KMS-11 (cell line): ENCODE results near the gene AOPEP.

Experiments used
- H2AFZ ChIP-seq: fragments of 200-600 bp; sonication (generic); 2 replicates; pipeline ENCODE4 v1.6.1; 2016; ENCODE audit warnings: antibody characterized with exemption, mixed run types, low read depth
- H3K27ac ChIP-seq: fragments of 200-600 bp; sonication (generic); 2 replicates; pipeline ENCODE4 v1.6.1; 2016; ENCODE audit warnings: mild to moderate bottlenecking, mixed run types
- H3K27me3 ChIP-seq: fragments of 200-600 bp; sonication (generic); 2 replicates; pipeline ENCODE4 v1.6.1; 2017; ENCODE audit warnings: mild to moderate bottlenecking, low read depth, mixed run types, moderate library complexity; ENCODE audit not compliant: insufficient read depth
- H3K36me3 ChIP-seq: fragments of 200-600 bp; sonication (generic); 2 replicates; pipeline ENCODE4 v1.6.1; 2017; ENCODE audit warnings: mild to moderate bottlenecking, mixed run types; ENCODE audit not compliant: insufficient read depth
- H3K4me1 ChIP-seq: fragments of 200-600 bp; sonication (generic); 2 replicates; pipeline ENCODE4 v1.6.1; 2016; ENCODE audit warnings: mild to moderate bottlenecking, low read depth, mixed run types; ENCODE audit not compliant: poor library complexity, severe bottlenecking
- H3K4me2 ChIP-seq: fragments of 200-600 bp; sonication (generic); 2 replicates; pipeline ENCODE4 v1.7.0; 2016; ENCODE audit warnings: mild to moderate bottlenecking, mixed run types
- H3K4me3 ChIP-seq: fragments of 200-600 bp; sonication (generic); IDR thresholded peaks from 2 replicates; pipeline ENCODE4 v1.6.1; 2017; ENCODE audit warnings: low read depth, low read length, mixed read lengths; ENCODE audit not compliant: insufficient read depth
- H3K79me2 ChIP-seq: fragments of 200-600 bp; sonication (generic); 2 replicates; pipeline ENCODE4 v1.6.1; 2016; ENCODE audit warnings: low read depth, mixed run types; ENCODE audit not compliant: insufficient read depth
- H3K9ac ChIP-seq: fragments of 200-600 bp; sonication (generic); 2 replicates; pipeline ENCODE4 v1.6.1; 2016; ENCODE audit warnings: mild to moderate bottlenecking, mixed run types
- H4K20me1 ChIP-seq: fragments of 200-600 bp; sonication (generic); 2 replicates; pipeline ENCODE4 v1.6.1; 2016; ENCODE audit warnings: mild to moderate bottlenecking, mixed run types; ENCODE audit not compliant: insufficient read depth
- TF ChIP-seq, protein P1 (sequence below): fragments of 200-600 bp; sonication (generic); conservative IDR thresholded peaks from 2 replicates; pipeline ENCODE4 v1.6.1; 2017; ENCODE audit warnings: low read depth, mild to moderate bottlenecking, antibody characterized with exemption, low read length, moderate library complexity, mixed read lengths

AOPEP gene

DNA sequence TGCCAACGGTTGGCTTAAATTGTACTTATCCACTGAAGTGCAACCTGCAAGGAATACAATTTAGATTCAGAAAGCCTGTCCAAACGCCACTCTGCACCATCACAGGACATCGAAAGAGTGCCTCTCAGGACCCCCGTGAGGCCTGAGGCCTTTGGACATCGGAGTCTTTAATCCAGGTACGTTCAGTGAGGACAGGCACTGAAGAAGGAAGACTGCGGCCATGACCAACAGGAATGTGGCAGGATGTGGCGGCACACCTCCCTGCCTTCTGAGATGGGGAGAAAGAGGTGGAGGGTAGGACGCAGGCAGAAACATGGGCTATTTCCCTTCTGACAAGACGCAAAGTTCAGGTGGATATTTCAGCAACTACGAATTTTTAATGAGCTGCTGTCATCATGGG is 385.2 kb downstream of the AOPEP start:
- no peak overlapping the region for H3K9ac ChIP-seq

GRCh38 chr9:95112436-95113280 is 386.2 kb downstream of the AOPEP start:
- H3K4me2 ChIP-seq = no peak overlapping the region

More for the DNA sequence above, 385.2 kb downstream of the AOPEP start:
- H3K27me3 ChIP-seq = no peaks in the 10 kb centered on the region
- H3K4me3 ChIP-seq = no peak overlapping the region
- H4K20me1 ChIP-seq = no peaks in the 10 kb centered on the region
- H3K36me3 ChIP-seq = no peaks in the 10 kb centered on the region
- H3K4me2 ChIP-seq = no peak overlapping the region
- H2AFZ ChIP-seq = no peak overlapping the region
- TF ChIP-seq, protein P1, sequence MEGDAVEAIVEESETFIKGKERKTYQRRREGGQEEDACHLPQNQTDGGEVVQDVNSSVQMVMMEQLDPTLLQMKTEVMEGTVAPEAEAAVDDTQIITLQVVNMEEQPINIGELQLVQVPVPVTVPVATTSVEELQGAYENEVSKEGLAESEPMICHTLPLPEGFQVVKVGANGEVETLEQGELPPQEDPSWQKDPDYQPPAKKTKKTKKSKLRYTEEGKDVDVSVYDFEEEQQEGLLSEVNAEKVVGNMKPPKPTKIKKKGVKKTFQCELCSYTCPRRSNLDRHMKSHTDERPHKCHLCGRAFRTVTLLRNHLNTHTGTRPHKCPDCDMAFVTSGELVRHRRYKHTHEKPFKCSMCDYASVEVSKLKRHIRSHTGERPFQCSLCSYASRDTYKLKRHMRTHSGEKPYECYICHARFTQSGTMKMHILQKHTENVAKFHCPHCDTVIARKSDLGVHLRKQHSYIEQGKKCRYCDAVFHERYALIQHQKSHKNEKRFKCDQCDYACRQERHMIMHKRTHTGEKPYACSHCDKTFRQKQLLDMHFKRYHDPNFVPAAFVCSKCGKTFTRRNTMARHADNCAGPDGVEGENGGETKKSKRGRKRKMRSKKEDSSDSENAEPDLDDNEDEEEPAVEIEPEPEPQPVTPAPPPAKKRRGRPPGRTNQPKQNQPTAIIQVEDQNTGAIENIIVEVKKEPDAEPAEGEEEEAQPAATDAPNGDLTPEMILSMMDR = no peak
- no peaks in the 10 kb centered on the region for H3K79me2 ChIP-seq
- no peak overlapping the region for H3K27ac ChIP-seq
- no peaks in the 10 kb centered on the region for H3K4me1 ChIP-seq

DNA sequence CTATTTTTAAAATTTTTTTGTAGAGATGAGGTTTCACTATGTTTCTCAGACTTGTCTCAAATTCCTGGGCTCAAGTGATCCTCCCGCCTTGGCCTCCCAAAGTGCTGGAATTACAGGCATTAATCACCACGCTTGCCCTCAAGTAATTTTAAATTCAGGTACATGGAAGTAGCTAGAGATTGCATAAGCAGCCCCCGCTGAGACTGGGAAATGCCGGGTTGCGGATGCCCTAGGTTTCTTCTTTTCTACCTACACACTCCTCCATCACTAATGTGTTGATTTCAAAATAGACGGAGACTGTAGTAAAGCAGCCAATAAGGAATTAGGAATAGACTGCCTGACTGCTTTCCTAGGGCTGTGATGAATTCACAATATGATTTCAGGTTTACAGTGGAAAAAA is 388.6 kb downstream of the AOPEP start:
- Histone ChIP-seq H3K4me2 (no peak overlapping the region), H3K27ac (no peak overlapping the region), H3K4me1 (no peaks in the 10 kb centered on the region), H2AFZ (no peak overlapping the region), H4K20me1 (no peaks in the 10 kb centered on the region), H3K79me2 (no peaks in the 10 kb centered on the region), H3K9ac (no peak overlapping the region), H3K4me3 (no peak overlapping the region), H3K27me3 (no peaks in the 10 kb centered on the region), H3K36me3 (no peaks in the 10 kb centered on the region)
- TF ChIP-seq, protein P1 = no peak

More at GRCh38 chr9:95112436-95113280, 386.2 kb downstream of the AOPEP start:
- H3K9ac ChIP-seq = no peak overlapping the region
- no peaks in the 10 kb centered on the region for H4K20me1 ChIP-seq
- H2AFZ ChIP-seq = no peak overlapping the region
- no peaks in the 10 kb centered on the region for H3K27me3 ChIP-seq
- no peaks in the 10 kb centered on the region for H3K79me2 ChIP-seq
- no peak overlapping the region for H3K27ac ChIP-seq
- H3K36me3 ChIP-seq = no peaks in the 10 kb centered on the region
- H3K4me1 ChIP-seq = no peaks in the 10 kb centered on the region
- H3K4me3 ChIP-seq = no peak overlapping the region
- TF ChIP-seq, protein P1 = no peak

DNA sequence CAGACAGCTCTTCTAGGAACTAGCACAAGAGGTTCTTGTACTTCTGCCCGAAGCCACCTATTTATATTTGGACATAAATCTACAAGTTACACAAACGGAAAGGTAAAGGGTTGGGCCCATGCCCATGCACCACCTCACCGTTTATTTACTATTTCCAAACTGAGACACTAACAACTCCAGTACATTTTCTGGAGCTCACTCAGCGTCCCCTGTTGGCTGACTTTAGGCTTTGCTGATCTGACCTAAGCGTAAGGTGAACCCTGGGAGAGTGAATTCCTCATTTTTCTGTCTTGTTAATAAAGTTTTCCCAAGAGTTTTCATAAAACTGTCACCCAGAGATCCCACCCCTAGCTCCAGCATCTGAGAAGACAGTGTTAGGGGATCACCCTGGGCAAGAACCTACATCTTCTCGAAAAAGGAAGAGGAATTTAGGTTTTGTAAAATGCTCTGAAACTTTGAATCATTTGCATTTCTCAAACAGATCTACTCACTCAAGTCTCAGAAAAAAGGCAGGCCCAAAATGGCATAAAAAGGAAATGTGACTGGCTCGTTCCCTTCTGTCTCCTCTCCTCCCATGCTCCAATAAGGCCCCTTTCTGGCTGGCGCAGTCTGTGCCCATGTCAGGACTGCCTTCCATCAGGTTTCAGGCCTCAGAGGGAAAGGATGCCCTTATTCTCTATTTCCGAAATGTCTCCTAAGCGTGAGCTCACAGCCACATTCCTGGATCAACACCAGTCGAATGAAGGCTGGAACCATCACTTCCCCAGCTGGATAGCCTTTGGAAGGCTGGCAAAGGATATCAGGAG is 389.7 kb downstream of the AOPEP start:
- Histone ChIP-seq H3K36me3 (no peaks in the 10 kb centered on the region), H3K9ac (no peak overlapping the region), H3K79me2 (no peaks in the 10 kb centered on the region), H3K27ac (no peak overlapping the region), H3K4me2 (no peak overlapping the region), H4K20me1 (no peaks in the 10 kb centered on the region), H3K4me1 (no peaks in the 10 kb centered on the region), H3K27me3 (no peaks in the 10 kb centered on the region), H3K4me3 (no peak overlapping the region), H2AFZ (no peak overlapping the region)
- TF ChIP-seq, protein P1 = no peak
